ENCODE data around the gene XPC.

DNA sequence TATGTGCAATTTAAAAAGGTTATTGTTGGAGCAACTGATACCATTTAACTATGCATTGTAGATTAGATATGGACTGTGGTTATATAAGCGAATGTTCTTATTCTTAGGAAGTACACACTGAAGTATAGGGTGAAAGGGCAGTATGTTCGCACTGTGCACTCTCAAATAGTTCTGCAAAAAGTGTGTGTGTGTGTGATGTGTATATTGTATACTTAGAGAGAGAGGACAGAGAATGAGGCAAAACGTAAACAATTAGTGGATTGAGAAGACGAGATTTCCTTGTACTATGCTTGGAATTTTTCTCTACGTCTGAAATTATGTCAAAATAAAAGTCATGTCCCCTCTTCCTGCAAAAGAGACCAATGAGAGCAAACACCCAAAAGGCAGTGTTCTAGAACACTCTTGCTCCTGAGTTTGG, 30.6 kb upstream of the XPC start:
- TF ChIP-seq, protein P1, sequence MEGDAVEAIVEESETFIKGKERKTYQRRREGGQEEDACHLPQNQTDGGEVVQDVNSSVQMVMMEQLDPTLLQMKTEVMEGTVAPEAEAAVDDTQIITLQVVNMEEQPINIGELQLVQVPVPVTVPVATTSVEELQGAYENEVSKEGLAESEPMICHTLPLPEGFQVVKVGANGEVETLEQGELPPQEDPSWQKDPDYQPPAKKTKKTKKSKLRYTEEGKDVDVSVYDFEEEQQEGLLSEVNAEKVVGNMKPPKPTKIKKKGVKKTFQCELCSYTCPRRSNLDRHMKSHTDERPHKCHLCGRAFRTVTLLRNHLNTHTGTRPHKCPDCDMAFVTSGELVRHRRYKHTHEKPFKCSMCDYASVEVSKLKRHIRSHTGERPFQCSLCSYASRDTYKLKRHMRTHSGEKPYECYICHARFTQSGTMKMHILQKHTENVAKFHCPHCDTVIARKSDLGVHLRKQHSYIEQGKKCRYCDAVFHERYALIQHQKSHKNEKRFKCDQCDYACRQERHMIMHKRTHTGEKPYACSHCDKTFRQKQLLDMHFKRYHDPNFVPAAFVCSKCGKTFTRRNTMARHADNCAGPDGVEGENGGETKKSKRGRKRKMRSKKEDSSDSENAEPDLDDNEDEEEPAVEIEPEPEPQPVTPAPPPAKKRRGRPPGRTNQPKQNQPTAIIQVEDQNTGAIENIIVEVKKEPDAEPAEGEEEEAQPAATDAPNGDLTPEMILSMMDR (IDR thresholded peaks at IDR 0.05; ENCODE audit: insufficient read depth, low read length, poor library complexity, severe bottlenecking) = no peak
- no peak for TF ChIP-seq EZH2phosphoT487 (conservative IDR thresholded peaks at IDR 0.05; ENCODE audit: low read length)

Measured in SU-DHL-6 (cell line).